Panc1 (cell line): ENCODE results near the gene GFPT2. TPM values are rescaled to one million over a fixed set of nuclear protein-coding genes. Genes with fewer than 3 reads are reported as not detected.

Experiments
- ATAC-seq: fragments of 200-7000 bp; cut with Tn5 transposase; 2 replicates; pipeline ENCODE4 v1.9.1; 2020; ENCODE audit warnings: mild to moderate bottlenecking, moderate library complexity
- BruUV-seq: library from RNA; stranded (reverse); fragments of 400-500 nt; replicated peaks from 2 replicates; lab custom pipeline; 2021; lab: Mats Ljungman, UMichigan
- CTCF ChIA-PET: fragments of 300-600 bp; sonication (Branson Sonifier 250); formaldehyde crosslinking; loops from one replicate; lab custom pipeline; 2022; ENCODE audit warnings: antibody characterized with exemption; lab: Charles Lee
- POLR2A ChIA-PET: fragments of 300-600 bp; sonication (Branson Sonifier 250); formaldehyde crosslinking; loops from one replicate; lab custom pipeline; 2022; ENCODE audit warnings: antibody characterized with exemption; lab: Charles Lee
- DNase-seq: peaks from one replicate; pipeline ENCODE4 v3.0.0-alpha.2; 2010; ENCODE audit warnings: low read depth, low spot score
- H3K27ac ChIP-seq: 2 replicates; pipeline ENCODE4 v1.5.1; 2011; ENCODE audit warnings: mild to moderate bottlenecking, low read length, inconsistent platforms
- H3K27me3 ChIP-seq: fragments of 200-500 bp; sonication (Bioruptor generic); 2 replicates; pipeline ENCODE4 v1.6.0; 2014; ENCODE audit warnings: low read length, inconsistent platforms; ENCODE audit not compliant: control insufficient read depth, insufficient read depth
- H3K36me3 ChIP-seq: fragments of 200-500 bp; sonication (Bioruptor generic); 2 replicates; pipeline ENCODE4 v1.5.1; 2014; ENCODE audit warnings: inconsistent platforms, mild to moderate bottlenecking, low read length, moderate library complexity; ENCODE audit not compliant: control insufficient read depth, insufficient read depth
- H3K4me1 ChIP-seq: 2 replicates; pipeline ENCODE4 v1.5.1; 2011; ENCODE audit warnings: inconsistent platforms, mild to moderate bottlenecking, low read length, moderate library complexity; ENCODE audit not compliant: control insufficient read depth, insufficient read depth
- H3K4me3 ChIP-seq, 2 experiments: 2 replicates each; pipeline ENCODE4 v1.5.1; 2011 to 2012; ENCODE audit warnings: low read depth in 2 of 2, low read length in 2 of 2, mild to moderate bottlenecking in 2 of 2, inconsistent platforms in 1 of 2, moderate library complexity in 1 of 2
- H3K9me3 ChIP-seq: fragments of 200-500 bp; sonication (Bioruptor generic); 2 replicates; pipeline ENCODE4 v1.5.1; 2014; ENCODE audit warnings: low read depth, mild to moderate bottlenecking, inconsistent platforms, low read length, moderate library complexity; ENCODE audit not compliant: control insufficient read depth, insufficient read depth
- CTCF ChIP-seq: fragments of 450-650 bp; IDR thresholded peaks from 2 replicates; pipeline ENCODE4 v1.5.1; 2017; ENCODE audit warnings: mild to moderate bottlenecking
- POLR2AphosphoS5 ChIP-seq: IDR thresholded peaks from 2 replicates; pipeline ENCODE4 v1.6.1; 2012; ENCODE audit warnings: mild to moderate bottlenecking, low read depth, low read length, moderate library complexity
- SIN3A ChIP-seq: IDR thresholded peaks from 2 replicates; pipeline ENCODE4 v1.6.1; 2012; ENCODE audit warnings: low read depth, mild to moderate bottlenecking, low read length, moderate library complexity, borderline replicate concordance; ENCODE audit not compliant: insufficient read depth
- TCF7L2 ChIP-seq: IDR thresholded peaks from 2 replicates; pipeline ENCODE4 v1.6.1; 2011; ENCODE audit warnings: mild to moderate bottlenecking, low read depth, low read length, inconsistent platforms
- in situ Hi-C: cut with HindIII; loops from 2 replicates; pipeline ENCODE4 v1.10.0; 2016; ENCODE audit warnings: low sequenced_read_pairs, low pct_unique_long_range_greater_than_20kb
- intact Hi-C: fragments of 100-400 bp; cut with micrococcal nuclease; formaldehyde crosslinking; loops from one replicate; pipeline ENCODE4 v1.10.0; 2022; ENCODE audit not compliant: unreplicated experiment
- total RNA-seq: library from RNA; stranded (reverse); gene quantifications from one replicate; pipeline ENCODE4 v1.2.1, GENCODE V29; 2021; ENCODE audit not compliant: unreplicated experiment
- TF ChIP-seq, protein P1 (sequence below), 2 experiments: IDR thresholded peaks; 2 replicates each; pipeline ENCODE4 v1.6.1; 2011 to 2012; ENCODE audit warnings: low read depth in 2 of 2, control low read depth in 1 of 2, low read length in 1 of 2, mild to moderate bottlenecking in 1 of 2, moderate library complexity in 1 of 2; ENCODE audit not compliant: insufficient read depth in 1 of 2

The GFPT2 gene
- total RNA-seq, 1 experiment from 2014 or later, result 2.1 TPM

GRCh38 chr5:180336234-180337020 lies 16.7 kb downstream of the GFPT2 start:
- in situ Hi-C loops, result no loop called here
- Histone ChIP-seq H3K4me1 (peaks cover 3% of the 10 kb centered on the region), H3K9me3 (no peaks in the 10 kb centered on the region), H3K4me3 (no peak overlapping the region), H3K27ac (no peak overlapping the region), H3K36me3 (no peaks in the 10 kb centered on the region), H3K27me3 (no peaks in the 10 kb centered on the region)
- DNase-seq, result no peak
- ChIA-PET POLR2A (no interaction called here), CTCF (interaction anchor here (0.5 kb wide), 1 partner anchor 134 kb away, joined by 10 read pairs; no protein-coding TSS in a partner anchor)
- BruUV-seq, result no TSS peak
- intact Hi-C loops, result no loop called here
- no peak for ATAC-seq
- TF ChIP-seq POLR2AphosphoS5 (no peak), SIN3A (no peak), CTCF (no peak), TCF7L2 (no peak)
- TF ChIP-seq, protein P1, sequence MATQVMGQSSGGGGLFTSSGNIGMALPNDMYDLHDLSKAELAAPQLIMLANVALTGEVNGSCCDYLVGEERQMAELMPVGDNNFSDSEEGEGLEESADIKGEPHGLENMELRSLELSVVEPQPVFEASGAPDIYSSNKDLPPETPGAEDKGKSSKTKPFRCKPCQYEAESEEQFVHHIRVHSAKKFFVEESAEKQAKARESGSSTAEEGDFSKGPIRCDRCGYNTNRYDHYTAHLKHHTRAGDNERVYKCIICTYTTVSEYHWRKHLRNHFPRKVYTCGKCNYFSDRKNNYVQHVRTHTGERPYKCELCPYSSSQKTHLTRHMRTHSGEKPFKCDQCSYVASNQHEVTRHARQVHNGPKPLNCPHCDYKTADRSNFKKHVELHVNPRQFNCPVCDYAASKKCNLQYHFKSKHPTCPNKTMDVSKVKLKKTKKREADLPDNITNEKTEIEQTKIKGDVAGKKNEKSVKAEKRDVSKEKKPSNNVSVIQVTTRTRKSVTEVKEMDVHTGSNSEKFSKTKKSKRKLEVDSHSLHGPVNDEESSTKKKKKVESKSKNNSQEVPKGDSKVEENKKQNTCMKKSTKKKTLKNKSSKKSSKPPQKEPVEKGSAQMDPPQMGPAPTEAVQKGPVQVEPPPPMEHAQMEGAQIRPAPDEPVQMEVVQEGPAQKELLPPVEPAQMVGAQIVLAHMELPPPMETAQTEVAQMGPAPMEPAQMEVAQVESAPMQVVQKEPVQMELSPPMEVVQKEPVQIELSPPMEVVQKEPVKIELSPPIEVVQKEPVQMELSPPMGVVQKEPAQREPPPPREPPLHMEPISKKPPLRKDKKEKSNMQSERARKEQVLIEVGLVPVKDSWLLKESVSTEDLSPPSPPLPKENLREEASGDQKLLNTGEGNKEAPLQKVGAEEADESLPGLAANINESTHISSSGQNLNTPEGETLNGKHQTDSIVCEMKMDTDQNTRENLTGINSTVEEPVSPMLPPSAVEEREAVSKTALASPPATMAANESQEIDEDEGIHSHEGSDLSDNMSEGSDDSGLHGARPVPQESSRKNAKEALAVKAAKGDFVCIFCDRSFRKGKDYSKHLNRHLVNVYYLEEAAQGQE (IDR thresholded peaks at IDR 0.05; ENCODE audit: insufficient read depth in 1 of 2, low read depth in 2 of 2, low read length in 1 of 2), result no peak

GRCh38 chr5:180335614-180336233 lies 17.4 kb downstream of the GFPT2 start:
- DNase-seq, result no peak
- no peaks in the 10 kb centered on the region for H3K36me3 ChIP-seq
- H3K27ac ChIP-seq, result no peak overlapping the region
- H3K4me1 ChIP-seq, result peaks cover 3% of the 10 kb centered on the region
- no peak for ATAC-seq
- TF ChIP-seq POLR2AphosphoS5 (no peak), SIN3A (no peak), TCF7L2 (no peak), CTCF (no peak)
- TF ChIP-seq, protein P1 (IDR thresholded peaks at IDR 0.05; ENCODE audit: insufficient read depth in 1 of 2, low read depth in 2 of 2, low read length in 1 of 2), result no peak
- H3K9me3 ChIP-seq, result no peaks in the 10 kb centered on the region
- CTCF ChIA-PET, result no interaction called here
- intact Hi-C loops (no loop called here), in situ Hi-C loops (no loop called here)
- POLR2A ChIA-PET, result no interaction called here
- no peak overlapping the region for H3K4me3 ChIP-seq
- BruUV-seq, result no TSS peak
- no peaks in the 10 kb centered on the region for H3K27me3 ChIP-seq
